Neural progenitor cell (in vitro differentiated cells): ENCODE data around the gene WWC1. TPM values are rescaled to one million over a fixed set of nuclear protein-coding genes. Genes with fewer than 3 reads are reported as not detected.

Experiments
- DNase-seq: peaks from one replicate; pipeline ENCODE4 v3.0.0-alpha.2; 2016; ENCODE audit warnings: low spot score
- H2AFZ ChIP-seq: fragments of 200-600 bp; sonication (generic); replicated peaks from 2 replicates; pipeline ENCODE4 v1.6.1; 2016; ENCODE audit warnings: antibody characterized with exemption
- H3F3A ChIP-seq: fragments of 200-600 bp; sonication (generic); 2 replicates; pipeline ENCODE4 v1.6.1; 2016; ENCODE audit warnings: antibody characterized with exemption, low read depth
- H3K27ac ChIP-seq: fragments of 200-600 bp; sonication (generic); 2 replicates; pipeline ENCODE4 v1.5.1; 2016; ENCODE audit warnings: mild to moderate bottlenecking
- H3K27me3 ChIP-seq: fragments of 200-600 bp; sonication (generic); 2 replicates; pipeline ENCODE4 v1.6.1; 2016; ENCODE audit warnings: mild to moderate bottlenecking, moderate library complexity
- H3K36me3 ChIP-seq: fragments of 200-600 bp; sonication (generic); 2 replicates; pipeline ENCODE4 v1.5.1; 2016
- H3K4me1 ChIP-seq: fragments of 200-600 bp; sonication (generic); 2 replicates; pipeline ENCODE4 v1.6.1; 2016; ENCODE audit warnings: mixed run types
- H3K4me2 ChIP-seq: fragments of 200-600 bp; sonication (generic); 2 replicates; pipeline ENCODE4 v1.6.1; 2016
- H3K4me3 ChIP-seq: fragments of 200-600 bp; sonication (generic); 2 replicates; pipeline ENCODE4 v1.5.1; 2016
- H3K79me2 ChIP-seq: fragments of 200-600 bp; sonication (generic); 2 replicates; pipeline ENCODE4 v1.6.1; 2016; ENCODE audit warnings: low read depth
- H3K9ac ChIP-seq: fragments of 200-600 bp; sonication (generic); 2 replicates; pipeline ENCODE4 v1.6.1; 2016
- H3K9me3 ChIP-seq: fragments of 200-600 bp; sonication (generic); 2 replicates; pipeline ENCODE4 v1.5.1; 2016; ENCODE audit warnings: low read depth
- H4K20me1 ChIP-seq: fragments of 200-600 bp; sonication (generic); 2 replicates; pipeline ENCODE4 v1.6.1; 2016; ENCODE audit warnings: low read depth
- H3K27ac Mint-ChIP-seq: 3 replicates; pipeline ENCODE4 v1.8.0; 2021; ENCODE audit warnings: mixed read lengths
- H3K27me3 Mint-ChIP-seq: 2 replicates; pipeline ENCODE4 v1.8.0; 2022; ENCODE audit warnings: low read depth, mild to moderate bottlenecking, inconsistent platforms, moderate library complexity, mixed read lengths; ENCODE audit not compliant: insufficient read depth
- H3K36me3 Mint-ChIP-seq: 3 replicates; pipeline ENCODE4 v1.8.0; 2021; ENCODE audit warnings: mixed read lengths
- H3K4me1 Mint-ChIP-seq: 3 replicates; pipeline ENCODE4 v1.8.0; 2021; ENCODE audit warnings: mixed read lengths
- H3K4me3 Mint-ChIP-seq: 3 replicates; pipeline ENCODE4 v1.8.0; 2021; ENCODE audit warnings: mild to moderate bottlenecking, moderate library complexity, mixed read lengths
- H3K9me3 Mint-ChIP-seq: 3 replicates; pipeline ENCODE4 v1.8.0; 2020; ENCODE audit warnings: mixed read lengths
- CTCF ChIP-seq: fragments of 200-600 bp; sonication (generic); IDR thresholded peaks from 2 replicates; pipeline ENCODE4 v1.5.1; 2017; ENCODE audit warnings: antibody characterized with exemption, mild to moderate bottlenecking
- EZH2 ChIP-seq: fragments of 200-600 bp; sonication (generic); IDR thresholded peaks from 2 replicates; pipeline ENCODE4 v1.6.1; 2017; ENCODE audit warnings: antibody characterized with exemption, mild to moderate bottlenecking, moderate library complexity
- EZH2phosphoT487 ChIP-seq: fragments of 200-600 bp; sonication (generic); IDR thresholded peaks from 2 replicates; pipeline ENCODE4 v1.6.1; 2017; ENCODE audit warnings: antibody characterized with exemption
- total RNA-seq: library from RNA; depleted of rRNA; stranded (reverse); fragments of >200 nt; gene quantifications from 2 replicates; pipeline ENCODE4 v1.2.3, GENCODE V29; 2015; ENCODE audit warnings: low replicate concordance

Gene WWC1
- total RNA-seq, 1 donor from 2014 or later, result 6.7 TPM

GRCh38 chr5:168372356-168372946 is 81.0 kb downstream of the WWC1 start:
- TF ChIP-seq EZH2, result no peak
- TF ChIP-seq EZH2phosphoT487, result no peak
- no peak for TF ChIP-seq CTCF
- Histone ChIP-seq H3K4me2 (no peak overlapping the region), H3K36me3 (no peaks in the 10 kb centered on the region), H3K9me3 (no peaks in the 10 kb centered on the region), H2AFZ (no peak overlapping the region), H3K9ac (no peak overlapping the region), H3K4me1 (no peaks in the 10 kb centered on the region), H3F3A (no peaks in the 10 kb centered on the region), H3K27ac (no peak overlapping the region), H3K27me3 (no peaks in the 10 kb centered on the region), H3K79me2 (no peaks in the 10 kb centered on the region), H4K20me1 (no peaks in the 10 kb centered on the region), H3K4me3 (no peak overlapping the region)
- H3K4me3 Mint-ChIP-seq, result no peak overlapping the region
- peaks cover 7% of the 10 kb centered on the region for H3K4me1 Mint-ChIP-seq
- no peaks in the 10 kb centered on the region for H3K9me3 Mint-ChIP-seq
- H3K27me3 Mint-ChIP-seq, result peaks cover 2% of the 10 kb centered on the region
- no peak for DNase-seq
- H3K36me3 Mint-ChIP-seq, result no peaks in the 10 kb centered on the region
- no peak overlapping the region for H3K27ac Mint-ChIP-seq

GRCh38 chr5:168374532-168374931 is 83.1 kb downstream of the WWC1 start:
- H3K9me3 Mint-ChIP-seq, result no peaks in the 10 kb centered on the region
- H2AFZ ChIP-seq, result no peak overlapping the region

GRCh38 chr5:168375214-168375613 is 83.8 kb downstream of the WWC1 start:
- no peaks in the 10 kb centered on the region for H3K79me2 ChIP-seq

More at GRCh38 chr5:168374532-168374931, 83.1 kb downstream of the WWC1 start:
- no peaks in the 10 kb centered on the region for H3F3A ChIP-seq
- H3K4me1 ChIP-seq, result no peaks in the 10 kb centered on the region
- H3K9ac ChIP-seq, result no peak overlapping the region
- Mint-ChIP-seq H3K4me1 (no peaks in the 10 kb centered on the region), H3K36me3 (no peaks in the 10 kb centered on the region), H3K27me3 (no peaks in the 10 kb centered on the region), H3K27ac (no peak overlapping the region), H3K4me3 (no peak overlapping the region)
- no peaks in the 10 kb centered on the region for H3K9me3 ChIP-seq
- no peak overlapping the region for H3K27ac ChIP-seq
- no peak overlapping the region for H3K4me2 ChIP-seq
- DNase-seq, result no peak
- no peaks in the 10 kb centered on the region for H3K27me3 ChIP-seq
- no peak overlapping the region for H3K4me3 ChIP-seq
- no peak for TF ChIP-seq EZH2phosphoT487
- no peak for TF ChIP-seq CTCF
- TF ChIP-seq EZH2, result no peak
- no peaks in the 10 kb centered on the region for H3K36me3 ChIP-seq
- no peaks in the 10 kb centered on the region for H4K20me1 ChIP-seq
- H3K79me2 ChIP-seq, result no peaks in the 10 kb centered on the region

More at GRCh38 chr5:168375214-168375613, 83.8 kb downstream of the WWC1 start:
- no peaks in the 10 kb centered on the region for H4K20me1 ChIP-seq
- no peak overlapping the region for H3K4me2 ChIP-seq
- H3K9ac ChIP-seq, result no peak overlapping the region
- H2AFZ ChIP-seq, result no peak overlapping the region
- Mint-ChIP-seq H3K4me1 (no peaks in the 10 kb centered on the region), H3K36me3 (no peaks in the 10 kb centered on the region), H3K9me3 (no peaks in the 10 kb centered on the region), H3K4me3 (no peak overlapping the region), H3K27ac (no peak overlapping the region), H3K27me3 (no peaks in the 10 kb centered on the region)
- H3K27me3 ChIP-seq, result no peaks in the 10 kb centered on the region
- no peak for DNase-seq
- TF ChIP-seq CTCF (no peak), EZH2 (no peak), EZH2phosphoT487 (no peak)
- no peaks in the 10 kb centered on the region for H3K4me1 ChIP-seq
- H3K9me3 ChIP-seq, result no peaks in the 10 kb centered on the region
- H3K36me3 ChIP-seq, result no peaks in the 10 kb centered on the region
- H3K4me3 ChIP-seq, result no peak overlapping the region
- H3K27ac ChIP-seq, result no peak overlapping the region
- no peaks in the 10 kb centered on the region for H3F3A ChIP-seq
